Measurements from ENCODE around the gene USP50. TPM values are rescaled to one million over a fixed set of nuclear protein-coding genes. Genes with fewer than 3 reads are reported as not detected.
A peak's percentile ranks its signal among the peaks of the same experiment; 100 is the strongest.

USP50 gene
- polyA plus RNA-seq, 3 donors = not detected

DNA sequence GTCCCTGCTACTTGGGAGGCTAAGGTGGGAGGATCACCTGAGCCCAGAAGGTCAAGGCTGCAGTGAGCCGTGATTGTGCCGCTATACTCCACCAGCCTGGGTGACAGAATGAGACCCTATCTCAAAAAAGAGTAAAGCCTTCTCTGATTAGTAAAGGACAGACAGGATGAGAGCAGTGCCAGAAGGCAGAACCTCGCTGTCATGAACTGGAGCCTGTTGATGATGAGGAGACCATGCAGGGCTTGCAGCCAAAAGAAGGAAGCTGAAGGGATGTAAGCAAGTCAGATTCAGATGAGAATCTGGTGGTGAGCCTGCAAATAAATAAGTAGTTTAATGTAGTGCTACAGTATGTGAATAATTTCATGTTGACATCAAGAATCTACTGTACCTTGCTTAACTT is 52.8 kb downstream of the USP50 start:
- Histone ChIP-seq H3K79me2 (ENCODE audit: insufficient read depth, low read length) (no peaks in the 10 kb centered on the region), H3K4me3 (replicated peaks in 1 of 3; ENCODE audit: low read depth in 2 of 3, low read length in 3 of 3) (no peak overlapping the region), H3K27ac (ENCODE audit: low read depth in 1 of 2, low read length in 2 of 2) (no peak overlapping the region), H4K20me1 (ENCODE audit: insufficient read depth, low read length) (no peaks in the 10 kb centered on the region), H3K36me3 (replicated peaks in 1 of 2; ENCODE audit: control insufficient read depth in 1 of 2, insufficient read depth in 2 of 2, low read length in 2 of 2) (peaks cover 91 to 96% of the 10 kb centered on the region in 2 donors), H3K4me2 (replicated peaks; ENCODE audit: extremely low read depth, low read length, poor library complexity, severe bottlenecking) (no peak overlapping the region), H2AFZ (ENCODE audit: insufficient read depth, low read depth, low read length, poor library complexity, severe bottlenecking) (no peak overlapping the region), H3K9ac (ENCODE audit: insufficient read depth, low read length, poor library complexity, severe bottlenecking) (no peak overlapping the region), H3K9me3 (replicated peaks in 1 of 2; ENCODE audit: control insufficient read depth in 1 of 2, insufficient read depth in 1 of 2, low read length in 2 of 2) (no peaks in the 10 kb centered on the region), H3K4me1 (ENCODE audit: control insufficient read depth in 1 of 2, insufficient read depth in 2 of 2, low read length in 2 of 2) (no peaks in the 10 kb centered on the region), H3K27me3 (ENCODE audit: control insufficient read depth in 2 of 2, insufficient read depth in 2 of 2, low read length in 2 of 2) (no peaks in the 10 kb centered on the region)
- TF ChIP-seq, protein P1, sequence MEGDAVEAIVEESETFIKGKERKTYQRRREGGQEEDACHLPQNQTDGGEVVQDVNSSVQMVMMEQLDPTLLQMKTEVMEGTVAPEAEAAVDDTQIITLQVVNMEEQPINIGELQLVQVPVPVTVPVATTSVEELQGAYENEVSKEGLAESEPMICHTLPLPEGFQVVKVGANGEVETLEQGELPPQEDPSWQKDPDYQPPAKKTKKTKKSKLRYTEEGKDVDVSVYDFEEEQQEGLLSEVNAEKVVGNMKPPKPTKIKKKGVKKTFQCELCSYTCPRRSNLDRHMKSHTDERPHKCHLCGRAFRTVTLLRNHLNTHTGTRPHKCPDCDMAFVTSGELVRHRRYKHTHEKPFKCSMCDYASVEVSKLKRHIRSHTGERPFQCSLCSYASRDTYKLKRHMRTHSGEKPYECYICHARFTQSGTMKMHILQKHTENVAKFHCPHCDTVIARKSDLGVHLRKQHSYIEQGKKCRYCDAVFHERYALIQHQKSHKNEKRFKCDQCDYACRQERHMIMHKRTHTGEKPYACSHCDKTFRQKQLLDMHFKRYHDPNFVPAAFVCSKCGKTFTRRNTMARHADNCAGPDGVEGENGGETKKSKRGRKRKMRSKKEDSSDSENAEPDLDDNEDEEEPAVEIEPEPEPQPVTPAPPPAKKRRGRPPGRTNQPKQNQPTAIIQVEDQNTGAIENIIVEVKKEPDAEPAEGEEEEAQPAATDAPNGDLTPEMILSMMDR (IDR thresholded peaks at IDR 0.05) = no peak
- Mint-ChIP-seq H3K27ac (peak overlapping the region in 1 of 7 donors; percentile 28), H3K27me3 (ENCODE audit: low read depth in 3 of 3) (no peaks in the 10 kb centered on the region), H3K4me3 (no peak overlapping the region), H3K36me3 (peaks cover 87 to 93% of the 10 kb centered on the region in 2 donors), H3K4me1 (no peaks in the 10 kb centered on the region), H3K9me3 (no peaks in the 10 kb centered on the region)
- no peak for DNase-seq
- intact Hi-C loops (cut with micrococcal nuclease) = loop anchor here (10.0 kb wide), 2 partner anchors 961 to 981 kb away; no protein-coding TSS in a partner anchor
- WGBS (ENCODE audit: insufficient coverage) = 96% methylated on average over 3 of the region's 3 CpGs

DNA sequence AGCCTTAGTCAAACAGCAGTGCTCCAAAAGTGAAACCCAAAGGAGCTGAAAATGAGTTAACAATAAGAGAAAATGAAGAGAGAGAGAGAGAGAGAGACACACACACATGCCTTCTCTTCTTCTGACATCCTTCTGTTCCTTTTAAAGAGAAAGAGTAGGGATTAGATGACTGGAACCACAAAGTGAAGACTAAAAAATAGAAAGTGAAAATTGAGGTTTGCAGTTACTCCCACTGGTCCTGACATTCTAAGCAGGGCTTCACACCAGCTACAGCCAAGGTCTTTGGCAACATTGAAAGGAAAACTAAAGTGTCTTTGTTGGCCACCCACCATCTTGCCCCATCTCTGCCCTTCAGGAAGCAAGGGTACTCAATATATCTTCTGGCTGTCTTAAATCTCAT is 59.2 kb downstream of the USP50 start:
- no peaks in the 10 kb centered on the region for H3K79me2 ChIP-seq (ENCODE audit: insufficient read depth, low read length)
- Mint-ChIP-seq H3K36me3 (peaks cover 73 to 90% of the 10 kb centered on the region in 2 donors), H3K27ac (peak overlapping the region in 4 of 7 donors; percentile 8 to 75 (median 34)), H3K4me3 (no peak overlapping the region), H3K27me3 (ENCODE audit: low read depth in 3 of 3) (no peaks in the 10 kb centered on the region), H3K4me1 (no peaks in the 10 kb centered on the region), H3K9me3 (no peaks in the 10 kb centered on the region)
- no peak overlapping the region for H3K9ac ChIP-seq (ENCODE audit: insufficient read depth, low read length, poor library complexity, severe bottlenecking)
- intact Hi-C loops (cut with micrococcal nuclease) = no loop called here
- H3K27ac ChIP-seq (ENCODE audit: low read depth in 1 of 2, low read length in 2 of 2) = peak overlapping the region in 1 of 2 donors; percentile 17
- no peak overlapping the region for H2AFZ ChIP-seq (ENCODE audit: insufficient read depth, low read depth, low read length, poor library complexity, severe bottlenecking)
- no peak for DNase-seq
- no peak overlapping the region for H3K4me2 ChIP-seq (replicated peaks; ENCODE audit: extremely low read depth, low read length, poor library complexity, severe bottlenecking)
- TF ChIP-seq, protein P1 (IDR thresholded peaks at IDR 0.05) = no peak
- no peaks in the 10 kb centered on the region for H3K9me3 ChIP-seq (replicated peaks in 1 of 2; ENCODE audit: control insufficient read depth in 1 of 2, insufficient read depth in 1 of 2, low read length in 2 of 2)
- no peak overlapping the region for H3K4me3 ChIP-seq (replicated peaks in 1 of 3; ENCODE audit: low read depth in 2 of 3, low read length in 3 of 3)
- H3K4me1 ChIP-seq (ENCODE audit: control insufficient read depth in 1 of 2, insufficient read depth in 2 of 2, low read length in 2 of 2) = no peaks in the 10 kb centered on the region
- peaks cover 8% of the 10 kb centered on the region for H4K20me1 ChIP-seq (ENCODE audit: insufficient read depth, low read length)
- H3K27me3 ChIP-seq (ENCODE audit: control insufficient read depth in 2 of 2, insufficient read depth in 2 of 2, low read length in 2 of 2) = no peaks in the 10 kb centered on the region
- peaks cover 87 to 89% of the 10 kb centered on the region in 2 donors for H3K36me3 ChIP-seq (replicated peaks in 1 of 2; ENCODE audit: control insufficient read depth in 1 of 2, insufficient read depth in 2 of 2, low read length in 2 of 2)

Data from CD14-positive monocyte (primary cell).